ENCODE results near the gene GRID2.
A peak's percentile ranks its signal among the peaks of the same experiment; 100 is the strongest.

DNA sequence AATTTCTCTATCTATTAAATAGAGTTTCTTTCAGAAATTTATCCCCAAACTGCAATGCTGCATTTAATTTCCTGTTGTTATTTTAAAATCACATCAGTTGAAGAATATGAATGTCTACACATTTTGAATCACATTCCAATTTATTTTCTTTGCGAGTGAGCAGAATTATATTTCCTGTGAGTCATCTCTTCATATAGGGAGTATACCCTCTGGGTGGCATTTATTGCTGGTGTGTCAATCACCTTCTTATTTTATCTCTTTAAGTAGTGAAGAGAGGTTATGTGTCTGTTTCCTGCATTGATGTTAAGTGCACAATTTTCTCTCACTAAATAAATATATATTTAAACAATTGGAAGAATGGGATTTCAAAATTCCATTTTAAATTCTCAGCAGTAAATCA lies 1013.8 kb downstream of the GRID2 start:
- TF ChIP-seq, protein P1, sequence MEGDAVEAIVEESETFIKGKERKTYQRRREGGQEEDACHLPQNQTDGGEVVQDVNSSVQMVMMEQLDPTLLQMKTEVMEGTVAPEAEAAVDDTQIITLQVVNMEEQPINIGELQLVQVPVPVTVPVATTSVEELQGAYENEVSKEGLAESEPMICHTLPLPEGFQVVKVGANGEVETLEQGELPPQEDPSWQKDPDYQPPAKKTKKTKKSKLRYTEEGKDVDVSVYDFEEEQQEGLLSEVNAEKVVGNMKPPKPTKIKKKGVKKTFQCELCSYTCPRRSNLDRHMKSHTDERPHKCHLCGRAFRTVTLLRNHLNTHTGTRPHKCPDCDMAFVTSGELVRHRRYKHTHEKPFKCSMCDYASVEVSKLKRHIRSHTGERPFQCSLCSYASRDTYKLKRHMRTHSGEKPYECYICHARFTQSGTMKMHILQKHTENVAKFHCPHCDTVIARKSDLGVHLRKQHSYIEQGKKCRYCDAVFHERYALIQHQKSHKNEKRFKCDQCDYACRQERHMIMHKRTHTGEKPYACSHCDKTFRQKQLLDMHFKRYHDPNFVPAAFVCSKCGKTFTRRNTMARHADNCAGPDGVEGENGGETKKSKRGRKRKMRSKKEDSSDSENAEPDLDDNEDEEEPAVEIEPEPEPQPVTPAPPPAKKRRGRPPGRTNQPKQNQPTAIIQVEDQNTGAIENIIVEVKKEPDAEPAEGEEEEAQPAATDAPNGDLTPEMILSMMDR (IDR thresholded peaks at IDR 0.05; ENCODE audit: poor library complexity, severe bottlenecking): no peak
- TF ChIP-seq EZH2 (IDR thresholded peaks at IDR 0.05; ENCODE audit: borderline replicate concordance, insufficient read depth, low read length, poor library complexity, severe bottlenecking): no peak
- peak; percentile 12 for TF ChIP-seq POLR2AphosphoS5 (IDR thresholded peaks at IDR 0.05)
- TF ChIP-seq, protein P2, sequence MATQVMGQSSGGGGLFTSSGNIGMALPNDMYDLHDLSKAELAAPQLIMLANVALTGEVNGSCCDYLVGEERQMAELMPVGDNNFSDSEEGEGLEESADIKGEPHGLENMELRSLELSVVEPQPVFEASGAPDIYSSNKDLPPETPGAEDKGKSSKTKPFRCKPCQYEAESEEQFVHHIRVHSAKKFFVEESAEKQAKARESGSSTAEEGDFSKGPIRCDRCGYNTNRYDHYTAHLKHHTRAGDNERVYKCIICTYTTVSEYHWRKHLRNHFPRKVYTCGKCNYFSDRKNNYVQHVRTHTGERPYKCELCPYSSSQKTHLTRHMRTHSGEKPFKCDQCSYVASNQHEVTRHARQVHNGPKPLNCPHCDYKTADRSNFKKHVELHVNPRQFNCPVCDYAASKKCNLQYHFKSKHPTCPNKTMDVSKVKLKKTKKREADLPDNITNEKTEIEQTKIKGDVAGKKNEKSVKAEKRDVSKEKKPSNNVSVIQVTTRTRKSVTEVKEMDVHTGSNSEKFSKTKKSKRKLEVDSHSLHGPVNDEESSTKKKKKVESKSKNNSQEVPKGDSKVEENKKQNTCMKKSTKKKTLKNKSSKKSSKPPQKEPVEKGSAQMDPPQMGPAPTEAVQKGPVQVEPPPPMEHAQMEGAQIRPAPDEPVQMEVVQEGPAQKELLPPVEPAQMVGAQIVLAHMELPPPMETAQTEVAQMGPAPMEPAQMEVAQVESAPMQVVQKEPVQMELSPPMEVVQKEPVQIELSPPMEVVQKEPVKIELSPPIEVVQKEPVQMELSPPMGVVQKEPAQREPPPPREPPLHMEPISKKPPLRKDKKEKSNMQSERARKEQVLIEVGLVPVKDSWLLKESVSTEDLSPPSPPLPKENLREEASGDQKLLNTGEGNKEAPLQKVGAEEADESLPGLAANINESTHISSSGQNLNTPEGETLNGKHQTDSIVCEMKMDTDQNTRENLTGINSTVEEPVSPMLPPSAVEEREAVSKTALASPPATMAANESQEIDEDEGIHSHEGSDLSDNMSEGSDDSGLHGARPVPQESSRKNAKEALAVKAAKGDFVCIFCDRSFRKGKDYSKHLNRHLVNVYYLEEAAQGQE (IDR thresholded peaks at IDR 0.05; ENCODE audit: borderline replicate concordance): no peak

Measured in neural cell (in vitro differentiated cells).